SK-N-SH (cell line): ENCODE measurements around the gene FAM20C. TPM values are rescaled to one million over a fixed set of nuclear protein-coding genes. Genes with fewer than 3 reads are reported as not detected.

Experiments used
- CTCF ChIA-PET: fragments of 300-600, 350-600 bp; formaldehyde crosslinking; extraction: SDS; loops from one replicate; lab custom pipeline; 2021; lab: Yijun Ruan, JAX
- POLR2A ChIA-PET: fragments of 350-600 bp; sonication (Branson Sonifier 250); formaldehyde crosslinking; extraction: SDS; loops from one replicate; lab custom pipeline; 2020; ENCODE audit warnings: antibody characterized with exemption, inconsistent platforms; lab: Yijun Ruan, JAX
- DNase-seq: peaks from one replicate; pipeline ENCODE4 v3.0.0; 2012
- H2AFZ ChIP-seq: fragments of 200-600 bp; sonication (generic); 2 replicates; pipeline ENCODE4 v1.8.1; 2016; ENCODE audit warnings: antibody characterized with exemption, mild to moderate bottlenecking, low read depth
- H3F3A ChIP-seq: fragments of 200-600 bp; sonication (generic); replicated peaks from 2 replicates; pipeline ENCODE3; 2016; ENCODE audit warnings: antibody characterized with exemption, mild to moderate bottlenecking; ENCODE audit not compliant: insufficient read depth
- H3K27ac ChIP-seq, 2 experiments: fragments of 200-500 bp in 1 of 2; fragments of 200-600 bp in 1 of 2; sonication (Bioruptor generic) in 1 of 2; sonication (generic), shearing (Covaris generic) in 1 of 2; 2 replicates each; pipeline versions ENCODE4 v1.5.1 to v1.6.1; 2014 to 2016; ENCODE audit warnings: low read depth in 2 of 2, inconsistent platforms in 1 of 2, low read length in 1 of 2, mild to moderate bottlenecking in 1 of 2, mixed read lengths in 1 of 2
- H3K27me3 ChIP-seq: fragments of 200-600 bp; sonication (generic), shearing (Covaris generic); 2 replicates; pipeline ENCODE4 v1.6.1; 2016; ENCODE audit warnings: mixed run types; ENCODE audit not compliant: insufficient read depth
- H3K36me3 ChIP-seq, 2 experiments: fragments of 200-500 bp in 1 of 2; fragments of 200-600 bp in 1 of 2; sonication (Bioruptor generic) in 1 of 2; sonication (generic) in 1 of 2; replicated peaks in 1 of 2; 2 replicates each; pipeline versions ENCODE3 to v1.5.1; 2014 to 2016; ENCODE audit warnings: low read length in 1 of 2, mild to moderate bottlenecking in 1 of 2; ENCODE audit not compliant: insufficient read depth in 2 of 2, control insufficient read depth in 1 of 2
- H3K4me1 ChIP-seq, 2 experiments: fragments of 200-500 bp in 1 of 2; fragments of 200-600 bp in 1 of 2; sonication (Bioruptor generic) in 1 of 2; sonication (generic), shearing (Covaris generic) in 1 of 2; 2 replicates each; pipeline versions ENCODE4 v1.5.1 to v1.6.1; 2014 to 2016; ENCODE audit warnings: low read depth in 1 of 2, low read length in 1 of 2, mixed run types in 1 of 2; ENCODE audit not compliant: insufficient read depth in 2 of 2, control insufficient read depth in 1 of 2
- H3K4me2 ChIP-seq: fragments of 200-600 bp; sonication (generic), shearing (Covaris generic); 2 replicates; pipeline ENCODE4 v1.6.1; 2017; ENCODE audit warnings: mixed run types
- H3K4me3 ChIP-seq, 2 experiments: fragments of 200-500 bp in 1 of 2; fragments of 200-600 bp in 1 of 2; sonication (Bioruptor generic) in 1 of 2; sonication (generic), shearing (Covaris generic) in 1 of 2; 2 replicates each; pipeline versions ENCODE4 v1.5.1 to v1.8.1; 2014 to 2016; ENCODE audit warnings: low read depth in 2 of 2, inconsistent platforms in 1 of 2, low read length in 1 of 2, mild to moderate bottlenecking in 1 of 2, mixed read lengths in 1 of 2, moderate library complexity in 1 of 2
- H3K79me2 ChIP-seq: fragments of 200-600 bp; sonication (generic); 2 replicates; pipeline ENCODE4 v1.8.1; 2017; ENCODE audit warnings: mild to moderate bottlenecking; ENCODE audit not compliant: insufficient read depth
- H3K9ac ChIP-seq: fragments of 200-600 bp; sonication (generic); 2 replicates; pipeline ENCODE4 v1.6.1; 2017; ENCODE audit warnings: mixed run types
- H3K9me2 ChIP-seq: fragments of 200-600 bp; sonication (generic); 2 replicates; pipeline ENCODE4 v1.6.1; 2017; ENCODE audit warnings: mixed run types
- H3K9me3 ChIP-seq: fragments of 200-600 bp; sonication (generic); 2 replicates; pipeline ENCODE4 v1.6.1; 2017; ENCODE audit warnings: mixed run types, mild to moderate bottlenecking, moderate library complexity
- H4K20me1 ChIP-seq: fragments of 200-600 bp; sonication (generic); 2 replicates; pipeline ENCODE4 v1.6.1; 2017; ENCODE audit warnings: mild to moderate bottlenecking, mixed run types; ENCODE audit not compliant: insufficient read depth
- CTCF ChIP-seq: fragments of 200-600 bp; sonication (generic); IDR thresholded peaks from 2 replicates; pipeline ENCODE4 v1.6.1; 2017; ENCODE audit warnings: antibody characterized with exemption, mild to moderate bottlenecking, moderate library complexity
- FOXM1 ChIP-seq: IDR thresholded peaks from 2 replicates; pipeline ENCODE4 v1.4.0; 2012; ENCODE audit warnings: low read depth, mild to moderate bottlenecking
- GATA2 ChIP-seq: sonication (generic); formaldehyde crosslinking; IDR thresholded peaks from 2 replicates; pipeline ENCODE4 v1.5.0; 2020; ENCODE audit warnings: mild to moderate bottlenecking, missing genetic modification reagents
- NFIC ChIP-seq: IDR thresholded peaks from 2 replicates; pipeline ENCODE4 v1.4.0; 2012; ENCODE audit warnings: borderline replicate concordance
- NRF1 ChIP-seq: IDR thresholded peaks from 2 replicates; pipeline ENCODE4 v1.6.1; 2012; ENCODE audit warnings: low read depth, mild to moderate bottlenecking, low read length
- POLR2AphosphoS5 ChIP-seq: IDR thresholded peaks from 2 replicates; pipeline ENCODE4 v1.6.1; 2012; ENCODE audit warnings: low read depth, low read length
- REST ChIP-seq: IDR thresholded peaks from 2 replicates; pipeline ENCODE4 v1.6.1; 2012; ENCODE audit warnings: mild to moderate bottlenecking, low read depth, low read length, moderate library complexity
- RFX5 ChIP-seq: IDR thresholded peaks from 2 replicates; pipeline ENCODE4 v1.6.1; 2012; ENCODE audit warnings: mild to moderate bottlenecking, improper control_type of control experiment, low read length
- SIN3A ChIP-seq: IDR thresholded peaks from 2 replicates; pipeline ENCODE4 v1.6.1; 2012; ENCODE audit warnings: low read depth, mild to moderate bottlenecking, low read length, moderate library complexity, borderline replicate concordance
- TCF12 ChIP-seq: IDR thresholded peaks from 2 replicates; pipeline ENCODE4 v1.4.0; 2012
- TEAD4 ChIP-seq: IDR thresholded peaks from 2 replicates; pipeline ENCODE4 v1.4.0; 2012; ENCODE audit warnings: mild to moderate bottlenecking, borderline replicate concordance; ENCODE audit not compliant: insufficient read depth
- ZBTB33 ChIP-seq: IDR thresholded peaks from 2 replicates; pipeline ENCODE4 v1.4.0; 2012; ENCODE audit warnings: low read depth, borderline replicate concordance
- WGBS: methylation state at CpG from one replicate; pipeline ENCODE4 v1.1.6; 2017; ENCODE audit warnings: low lambda C conversion rate; 5-methylcytosine and 5-hydroxymethylcytosine counted together
- polyA plus RNA-seq, 3 experiments: library from polyadenylated mRNA; depleted of rRNA; stranded (reverse); fragments of >200 nt; gene quantifications; 2 replicates each; pipeline ENCODE4 v1.2.3, GENCODE V29; 2012

Gene FAM20C
- polyA plus RNA-seq, 1 of the 3 experiments (the other 2 are of a cell fraction): 12.7 TPM

GRCh38 chr7:277228-277627, 84.9 kb downstream of the FAM20C start:
- Histone ChIP-seq H3K9me3 (no peaks in the 10 kb centered on the region), H3K79me2 (no peaks in the 10 kb centered on the region), H3K9ac (no peak overlapping the region), H3K27ac (no peak overlapping the region), H3K4me2 (no peak overlapping the region), H3K4me3 (no peak overlapping the region), H3K36me3 (no peaks in the 10 kb centered on the region), H3K27me3 (peaks cover 36% of the 10 kb centered on the region; the same call in 1 of the 2 replicates), H3K4me1 (no peaks in the 10 kb centered on the region)
- DNase-seq: no peak
- WGBS: 6% methylated on average over 4 of the region's 4 CpGs
- no peak for TF ChIP-seq NFIC
- TF ChIP-seq FOXM1: no peak
- TF ChIP-seq REST: no peak
- no peak for TF ChIP-seq NRF1
- no peak for TF ChIP-seq POLR2AphosphoS5
- no peak for TF ChIP-seq GATA2
- TF ChIP-seq TCF12: no peak
- no peak for TF ChIP-seq RFX5
- TF ChIP-seq TEAD4: no peak
- TF ChIP-seq, all 33 proteins: peak for 0
- ChIA-PET CTCF (interaction anchor here (1.4 to 6.9 kb wide), 2 partner anchors 11 to 45 kb away, joined by 5 to 51 read pairs; no protein-coding TSS in a partner anchor), POLR2A (no interaction called here)
- H2AFZ ChIP-seq: no peak overlapping the region
- no peaks in the 10 kb centered on the region for H4K20me1 ChIP-seq
- H3F3A ChIP-seq: no peaks in the 10 kb centered on the region
- no peaks in the 10 kb centered on the region for H3K9me2 ChIP-seq

- Histone ChIP-seq H2AFZ (no peak overlapping the region), H3F3A (no peaks in the 10 kb centered on the region), H3K4me3 (no peak overlapping the region), H3K4me2 (no peak overlapping the region), H3K9ac (no peak overlapping the region), H3K9me2 (no peaks in the 10 kb centered on the region), H3K27me3 (peaks cover 40% of the 10 kb centered on the region; the same call in 1 of the 2 replicates), H3K79me2 (no peaks in the 10 kb centered on the region), H3K27ac (no peak overlapping the region), H3K36me3 (no peaks in the 10 kb centered on the region), H3K4me1 (no peaks in the 10 kb centered on the region), H3K9me3 (no peaks in the 10 kb centered on the region), H4K20me1 (no peaks in the 10 kb centered on the region)
- CTCF ChIA-PET: interaction anchor here (1.4 to 6.9 kb wide), 2 partner anchors 12 to 44 kb away, joined by 5 to 51 read pairs; no protein-coding TSS in a partner anchor
- POLR2A ChIA-PET: no interaction called here
- 40% methylated on average over 5 of the region's 5 CpGs for WGBS
- no peak for DNase-seq
- no peak for TF ChIP-seq SIN3A
- TF ChIP-seq CTCF: no peak
- TF ChIP-seq ZBTB33: no peak
- TF ChIP-seq NRF1: no peak
Measured at GRCh38 chr7:278081-278480, 85.7 kb downstream of the FAM20C start.
